Activated CD4-positive, CD25-positive, alpha-beta regulatory T cell treated with anti-CD3 and anti-CD28 coated beads, Interleukin-2, amount 50 U/mL, for 72 hours (primary cell): ENCODE data around the gene EVC2.
"Not testable (repeated sequence)": the region's sequence is repeated elsewhere in the genome, so short reads cannot be mapped to it uniquely, and the experiment has no call there.

Experiments used
- DNase-seq: peaks from one replicate; pipeline ENCODE4 v3.0.0; 2021

Gene EVC2

DNA sequence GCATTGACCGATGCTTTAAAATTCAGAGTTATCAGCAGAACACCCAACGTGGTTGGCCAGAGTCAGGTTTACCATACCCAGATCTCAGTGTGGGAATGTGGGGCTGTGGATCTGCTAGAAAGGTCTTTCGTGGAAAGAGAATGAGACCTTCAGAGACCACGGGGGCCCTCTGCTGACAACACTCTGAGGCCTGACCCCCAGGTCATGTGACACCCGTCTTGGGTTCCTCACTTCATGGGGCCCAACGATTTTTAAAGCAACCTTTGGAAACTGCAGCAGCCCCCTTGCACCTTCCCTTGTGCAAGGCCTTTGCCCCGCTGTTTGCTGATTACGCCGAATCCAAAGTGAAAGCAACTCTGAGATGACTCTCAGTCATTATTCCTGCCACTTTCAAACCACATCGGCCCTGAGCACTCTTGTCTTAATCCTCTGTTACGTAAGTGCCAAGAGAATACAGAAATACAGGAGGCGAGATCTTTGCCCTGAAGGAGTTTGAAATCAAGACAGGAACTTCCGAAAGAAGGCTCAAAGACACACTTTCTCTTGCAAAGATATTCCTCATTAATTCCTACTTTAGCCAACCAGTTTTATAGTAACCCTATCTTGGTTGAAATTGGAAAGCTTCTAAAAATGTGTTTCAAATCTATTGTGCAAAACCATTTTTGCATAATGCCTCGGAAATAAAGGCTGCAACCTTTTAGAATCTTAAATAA, 88.3 kb downstream of the EVC2 start:
- DNase-seq = no peak

DNA sequence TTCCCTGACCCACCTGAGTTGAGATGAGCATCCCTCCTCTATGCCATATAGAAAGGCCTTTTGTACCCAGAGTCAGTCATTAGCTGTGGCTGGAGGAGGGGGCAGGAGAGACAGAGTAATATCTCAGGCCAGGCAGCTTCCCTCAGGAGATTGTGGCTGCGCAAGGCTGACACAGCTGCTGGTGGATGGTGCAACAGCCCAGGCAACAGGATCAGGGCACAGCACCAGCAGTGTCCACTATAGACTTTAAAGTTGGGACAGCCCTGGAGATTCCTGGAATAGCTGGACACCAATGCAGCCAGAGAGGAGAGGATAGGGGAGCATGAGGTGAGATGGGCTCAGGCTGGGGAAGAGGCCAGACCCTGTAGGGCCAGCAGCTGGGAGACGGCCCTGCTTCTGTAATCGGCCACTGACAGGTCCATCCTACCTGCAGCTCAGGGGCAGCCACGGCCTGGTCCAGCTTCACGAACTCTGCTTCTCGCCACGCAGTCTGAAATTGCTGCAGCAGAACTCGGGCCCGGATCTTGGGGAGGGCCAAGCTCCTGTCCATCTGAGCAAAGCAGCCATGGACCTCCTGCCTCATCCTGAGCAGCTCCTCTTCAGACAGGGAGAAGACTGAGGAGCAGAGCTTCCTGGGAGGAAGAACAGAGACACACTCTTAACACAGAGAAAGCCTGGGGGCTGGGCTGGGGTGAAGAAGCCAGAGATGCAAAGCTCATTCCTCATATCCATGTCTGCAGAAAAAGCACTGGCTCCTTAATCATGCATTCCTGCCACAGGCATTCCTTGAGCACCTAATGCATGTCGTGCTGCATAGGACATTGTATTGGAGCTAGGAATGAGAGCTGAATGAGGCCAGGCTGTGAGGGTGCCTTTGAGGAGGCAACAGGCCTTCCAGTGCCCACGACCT, 90.1 kb downstream of the EVC2 start:
- DNase-seq = no peak

- no peak for DNase-seq
Measured at GRCh38 chr4:5616331-5616950, 91.9 kb downstream of the EVC2 start.

GRCh38 chr4:5615496-5616075, 92.8 kb downstream of the EVC2 start:
- DNase-seq = no peak

DNA sequence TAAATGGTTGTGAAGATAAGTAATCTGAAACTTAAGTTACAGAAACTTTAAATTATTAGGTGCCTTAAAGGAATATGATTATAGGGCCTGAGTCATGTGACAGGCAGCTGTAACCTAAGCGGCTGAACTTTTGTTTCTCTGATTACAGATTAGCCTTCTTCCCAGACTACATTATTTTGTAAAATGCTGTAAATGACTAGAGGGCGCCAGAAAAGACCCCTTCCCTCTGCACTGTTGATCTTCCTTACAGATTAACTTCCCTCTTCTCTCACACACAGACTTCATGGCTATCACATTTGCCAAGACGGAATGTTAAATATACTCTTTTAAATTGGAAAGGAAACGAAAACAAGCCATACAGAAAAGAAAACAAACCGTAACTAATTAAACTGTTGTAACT, 96.6 kb downstream of the EVC2 start:
- DNase-seq = no peak

GRCh38 chr4:5609306-5610007, 98.9 kb downstream of the EVC2 start:
- DNase-seq = no peak

DNA sequence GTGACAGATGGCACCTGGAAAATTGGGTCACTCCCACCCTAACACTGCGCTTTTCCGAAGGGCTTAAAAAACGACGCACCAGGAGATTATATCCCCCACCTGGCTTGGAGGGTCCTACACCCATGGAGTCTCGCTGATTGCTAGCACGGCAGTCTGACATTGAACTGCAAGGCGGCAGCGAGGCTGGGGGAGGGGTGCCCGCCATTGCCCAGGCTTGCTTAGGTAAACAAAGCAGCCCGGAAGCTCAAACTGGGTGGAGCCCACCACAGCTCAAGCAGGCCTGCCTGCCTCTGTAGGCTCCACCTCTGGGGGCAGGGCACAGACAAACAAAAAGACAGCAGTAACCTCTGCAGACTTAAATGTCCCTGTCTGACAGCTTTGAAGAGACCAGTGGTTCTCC, 114.5 kb downstream of the EVC2 start:
- DNase-seq = not testable (repeated sequence)

GRCh38 chr4:5592272-5592671, 116.1 kb downstream of the EVC2 start:
- DNase-seq = no peak

GRCh38 chr4:5589495-5589894, 118.9 kb downstream of the EVC2 start:
- DNase-seq = no peak

DNA sequence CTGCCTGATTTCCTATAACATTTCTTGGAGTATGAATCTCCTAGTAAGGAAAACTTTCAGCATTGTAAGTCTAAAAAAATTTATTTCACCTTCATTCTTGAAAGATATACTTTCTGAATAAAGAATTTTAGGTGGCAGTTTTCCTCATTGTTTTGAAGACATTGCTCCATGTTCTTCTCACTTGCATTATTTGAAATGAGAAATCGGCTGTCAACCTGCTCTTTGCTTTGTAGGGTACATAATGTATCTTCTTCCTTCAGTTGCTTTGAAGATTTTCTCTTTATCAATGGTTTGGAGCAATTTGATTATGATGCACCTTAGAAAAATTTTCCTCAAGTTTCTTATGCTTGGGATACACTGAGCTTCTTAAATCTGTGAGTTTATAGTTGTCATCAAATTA, 120.3 kb downstream of the EVC2 start:
- DNase-seq = no peak

- DNase-seq = no peak
Measured at GRCh38 chr4:5575941-5576340, 132.4 kb downstream of the EVC2 start.

GRCh38 chr4:5574386-5574785, 134.0 kb downstream of the EVC2 start:
- no peak for DNase-seq

DNA sequence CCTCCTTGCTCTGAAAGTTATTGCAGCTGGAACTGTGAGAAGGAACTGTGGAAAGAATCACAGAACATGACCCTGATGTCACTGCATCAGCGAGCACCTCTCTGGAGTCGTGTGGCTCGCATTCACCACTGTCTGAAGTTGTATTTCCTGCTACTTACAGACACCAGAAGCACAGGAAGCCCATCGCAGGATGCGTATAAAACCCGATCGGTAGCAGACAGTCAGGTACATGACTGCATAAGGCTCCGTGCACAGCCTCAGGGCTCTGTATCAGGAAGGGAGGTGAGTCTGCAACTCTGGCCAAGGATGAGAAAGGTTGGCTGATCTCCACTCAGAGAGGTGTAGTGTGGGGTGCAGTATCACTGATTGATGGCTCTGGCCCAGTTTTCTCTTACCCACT, 134.4 kb downstream of the EVC2 start:
- DNase-seq = no peak

DNA sequence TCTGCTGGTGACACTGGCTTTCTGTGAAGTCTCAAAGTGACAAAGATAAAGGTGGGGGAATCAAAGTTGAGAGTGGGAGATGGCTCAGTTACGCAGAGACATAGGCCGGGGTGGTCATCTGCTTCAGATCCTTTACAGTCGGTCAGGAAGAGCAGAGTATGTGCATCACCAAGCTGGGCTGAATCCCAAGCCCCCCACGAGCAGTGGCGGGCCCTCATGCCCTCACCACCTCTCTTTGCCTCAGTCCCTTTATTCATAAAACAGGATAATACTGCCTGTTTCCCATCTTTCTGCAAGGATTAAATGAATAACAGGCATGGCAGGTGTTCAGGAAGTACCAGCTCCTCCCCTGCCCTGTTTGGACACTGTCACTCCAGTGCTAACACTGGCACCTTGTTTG, 135.6 kb downstream of the EVC2 start:
- DNase-seq = no peak

DNA sequence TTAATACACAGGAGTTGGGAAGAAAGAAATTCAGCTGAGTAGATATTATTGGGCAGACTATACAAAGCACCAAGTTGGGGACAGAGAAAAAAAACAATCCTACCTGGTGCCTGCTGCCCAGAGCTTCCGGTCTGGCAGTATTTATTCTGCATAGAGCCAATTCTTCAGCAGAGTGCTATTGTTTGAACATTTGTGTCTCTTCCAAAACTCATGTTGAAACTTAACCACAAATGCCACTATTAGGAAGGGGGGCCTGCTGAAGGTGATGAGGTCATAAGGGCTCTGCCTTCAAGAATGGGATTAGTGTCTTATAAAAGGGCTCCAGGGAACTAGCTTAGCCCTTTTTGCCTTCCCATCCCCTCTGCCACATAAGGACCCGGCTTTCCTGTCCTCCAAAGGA, 136.2 kb downstream of the EVC2 start:
- DNase-seq = no peak

GRCh38 chr4:5571646-5572045, 136.7 kb downstream of the EVC2 start:
- DNase-seq = no peak

DNA sequence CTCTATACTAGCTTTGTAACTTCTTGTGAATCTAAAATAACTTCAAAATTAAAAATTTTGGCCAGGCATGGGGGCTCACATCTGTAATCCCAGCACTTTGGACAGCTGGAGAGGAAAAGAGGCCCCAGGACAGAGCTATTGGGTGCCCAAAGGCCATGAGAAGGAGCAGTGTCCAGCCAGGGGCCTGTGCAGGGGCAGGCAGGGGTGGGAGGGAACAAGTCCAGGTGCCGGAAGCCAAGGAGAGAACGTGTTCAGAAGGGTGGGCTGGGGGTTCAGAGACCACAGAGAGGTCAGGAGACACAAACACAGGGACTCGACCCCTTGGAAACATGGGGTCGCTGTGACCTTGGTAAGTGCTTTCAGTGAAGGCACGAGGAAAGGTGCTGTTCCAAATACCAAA, 138.9 kb downstream of the EVC2 start:
- no peak for DNase-seq

DNA sequence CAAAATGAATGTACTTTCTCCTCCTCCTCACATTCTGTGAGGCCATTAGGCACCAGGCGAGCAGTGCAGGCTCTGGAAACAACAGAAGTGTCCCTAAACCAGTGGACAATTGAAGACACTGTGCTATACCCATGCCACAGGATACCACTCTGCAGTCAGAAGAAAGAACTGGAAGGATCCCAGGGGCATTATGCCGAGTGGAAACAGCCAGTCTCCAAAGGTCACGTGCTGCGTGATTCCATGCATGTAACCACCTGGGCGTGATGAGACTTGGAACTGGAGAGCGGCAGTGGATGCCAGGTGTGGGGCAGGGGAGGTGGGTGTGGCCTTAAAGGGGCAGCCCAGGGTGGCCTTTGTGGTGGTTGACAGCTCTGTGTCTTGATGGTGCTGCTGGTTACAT, 139.4 kb downstream of the EVC2 start:
- no peak for DNase-seq

- DNase-seq = no peak
Measured at GRCh38 chr4:5568336-5568735, 140.0 kb downstream of the EVC2 start.

GRCh38 chr4:5566991-5567390, 141.4 kb downstream of the EVC2 start:
- DNase-seq = no peak

DNA sequence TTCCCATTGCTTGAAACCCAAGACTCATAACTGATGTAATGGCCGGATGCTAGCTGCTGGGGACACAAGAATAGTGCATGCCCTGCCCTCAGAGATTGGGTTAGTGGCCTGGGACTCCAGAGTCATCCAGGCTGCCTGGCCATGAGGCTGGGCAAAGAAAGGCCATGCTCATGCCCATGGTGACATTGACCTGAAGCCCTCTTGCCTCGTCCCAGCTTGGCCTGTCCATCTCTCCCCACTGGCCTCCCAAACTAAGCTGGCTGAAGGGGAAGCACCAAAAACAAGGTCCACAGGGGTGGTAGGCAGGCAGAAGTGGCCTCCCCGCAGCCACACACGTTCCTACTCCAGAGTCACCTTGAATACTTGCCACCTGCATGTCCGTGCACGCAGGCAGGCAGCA, 141.8 kb downstream of the EVC2 start:
- DNase-seq = no peak

DNA sequence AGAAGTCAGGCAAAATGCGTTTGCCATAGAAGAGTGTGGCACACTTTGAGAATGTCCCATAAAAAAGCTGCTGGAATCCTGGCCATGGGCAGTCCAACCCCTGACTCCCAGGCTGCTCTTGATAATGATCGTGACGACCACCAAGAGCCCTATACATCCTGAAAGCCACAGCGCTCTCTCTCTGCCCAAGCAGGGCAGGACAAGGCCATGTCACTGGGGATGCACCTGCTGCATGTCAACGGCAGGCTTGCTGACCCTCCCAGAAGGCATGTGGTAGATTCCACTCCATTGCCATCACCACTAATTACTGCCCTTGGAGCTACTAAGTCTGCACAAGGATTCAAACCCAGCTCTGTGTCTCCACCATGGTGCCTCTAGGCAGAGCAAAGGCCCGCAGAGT, 144.5 kb downstream of the EVC2 start:
- DNase-seq = no peak

DNA sequence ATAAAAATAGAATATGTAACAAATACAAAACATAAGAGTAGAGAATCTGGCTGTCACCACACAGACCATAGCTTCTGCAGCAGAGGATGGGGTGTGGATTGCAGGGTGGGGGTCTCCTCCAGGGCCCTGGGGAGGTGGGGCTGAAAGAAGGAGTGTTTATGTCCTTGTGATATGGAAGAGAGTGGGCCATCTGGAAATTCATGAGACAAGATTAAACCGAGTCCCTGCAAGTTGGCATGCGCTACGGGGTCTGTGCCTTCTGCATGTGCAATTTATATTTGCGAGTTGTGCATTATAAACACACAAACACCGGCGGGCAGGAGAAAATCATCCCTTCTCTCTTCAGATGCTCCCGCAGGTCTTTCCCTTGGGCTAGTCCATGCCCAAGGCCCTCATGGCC, 145.9 kb downstream of the EVC2 start:
- DNase-seq = no peak
